ENCODE results near the gene CCDC142.
A peak's percentile ranks its signal among the peaks of the same experiment; 100 is the strongest.

CCDC142 gene

GRCh38 chr2:74510272-74510671 lies 27.5 kb upstream of the CCDC142 start:
- no peak overlapping the region for H4K8ac ChIP-seq (ENCODE audit: low read length)
- H3K4ac ChIP-seq (ENCODE audit: low read depth in 1 of 2, low read length in 2 of 2) = no peak overlapping the region
- no peak overlapping the region for H2BK5ac ChIP-seq (ENCODE audit: low read depth, low read length, poor library complexity, severe bottlenecking)
- H3K18ac ChIP-seq (ENCODE audit: low read depth in 1 of 2, low read length in 2 of 2) = no peak overlapping the region
- H2BK15ac ChIP-seq (ENCODE audit: low read depth, poor library complexity, severe bottlenecking) = no peak overlapping the region
- peaks cover 13% of the 10 kb centered on the region for H3K79me1 ChIP-seq (replicated peaks; ENCODE audit: low read length, poor library complexity, severe bottlenecking)
- peaks cover 31% of the 10 kb centered on the region for H3K4me1 ChIP-seq (ENCODE audit: control insufficient read depth, insufficient read depth, low read depth, low read length)
- H3K4me3 ChIP-seq (ENCODE audit: insufficient read depth in 1 of 2, low read depth in 1 of 2, low read length in 2 of 2) = no peak overlapping the region
- H3K9me3 ChIP-seq (ENCODE audit: control insufficient read depth, low read length) = no peaks in the 10 kb centered on the region
- no peak overlapping the region for H3K23ac ChIP-seq (ENCODE audit: low read length in 2 of 2)
- H3K36me3 ChIP-seq (ENCODE audit: control insufficient read depth in 1 of 2, insufficient read depth in 2 of 2, low read depth in 1 of 2, low read length in 2 of 2) = peaks cover 7 to 8% of the 10 kb centered on the region in 2 experiments
- H4K91ac ChIP-seq (ENCODE audit: low read length) = no peak overlapping the region
- no peak overlapping the region for H3K14ac ChIP-seq (ENCODE audit: low read length in 2 of 2)
- DNase-seq = no peak
- no peak overlapping the region for H2AFZ ChIP-seq (ENCODE audit: low read depth, low read length)
- H3K9ac ChIP-seq (ENCODE audit: low read length) = no peak overlapping the region
- no peak overlapping the region for H3K4me2 ChIP-seq (ENCODE audit: low read length, poor library complexity, severe bottlenecking)
- peaks cover 49 to 57% of the 10 kb centered on the region in 2 experiments for H3K27me3 ChIP-seq (ENCODE audit: control insufficient read depth in 1 of 2, insufficient read depth in 1 of 2, low read length in 2 of 2)
- WGBS = 84% methylated on average over 4 of the region's 4 CpGs
- H2AK5ac ChIP-seq (ENCODE audit: low read length, severe bottlenecking) = no peak overlapping the region
- H3K27ac ChIP-seq (ENCODE audit: low read length, poor library complexity, severe bottlenecking) = no peak overlapping the region
- H2BK120ac ChIP-seq (ENCODE audit: low read depth, low read length) = no peak overlapping the region
- no peak overlapping the region for H2BK12ac ChIP-seq (ENCODE audit: low read length in 2 of 2)

GRCh38 chr2:74507926-74508520 lies 25.2 kb upstream of the CCDC142 start:
- Histone ChIP-seq H3K9ac (ENCODE audit: low read length) (peak overlapping the region; percentile 96), H3K27me3 (ENCODE audit: control insufficient read depth in 1 of 2, insufficient read depth in 1 of 2, low read length in 2 of 2) (peaks cover 27 to 35% of the 10 kb centered on the region in 2 experiments), H3K36me3 (ENCODE audit: control insufficient read depth in 1 of 2, insufficient read depth in 2 of 2, low read depth in 1 of 2, low read length in 2 of 2) (peaks cover 15 to 19% of the 10 kb centered on the region in 2 experiments), H3K4me1 (ENCODE audit: control insufficient read depth, insufficient read depth, low read depth, low read length) (peaks cover 35% of the 10 kb centered on the region), H3K4ac (ENCODE audit: low read depth in 1 of 2, low read length in 2 of 2) (peak overlapping the region; percentile 84 to 95), H2BK5ac (ENCODE audit: low read depth, low read length, poor library complexity, severe bottlenecking) (peak overlapping the region; percentile 20), H3K4me3 (ENCODE audit: insufficient read depth in 1 of 2, low read depth in 1 of 2, low read length in 2 of 2) (peak overlapping the region; percentile 80 to 90), H3K23ac (ENCODE audit: low read length in 2 of 2) (peak overlapping the region in 1 of 2 experiments; percentile 49), H2AK5ac (ENCODE audit: low read length, severe bottlenecking) (peak overlapping the region; percentile 73), H3K79me1 (replicated peaks; ENCODE audit: low read length, poor library complexity, severe bottlenecking) (peaks cover 14% of the 10 kb centered on the region), H4K91ac (ENCODE audit: low read length) (peak overlapping the region; percentile 77), H2BK15ac (ENCODE audit: low read depth, poor library complexity, severe bottlenecking) (peak overlapping the region; percentile 95), H3K18ac (ENCODE audit: low read depth in 1 of 2, low read length in 2 of 2) (peak overlapping the region; percentile 66 to 92), H2BK12ac (ENCODE audit: low read length in 2 of 2) (no peak overlapping the region), H2AFZ (ENCODE audit: low read depth, low read length) (peak overlapping the region; percentile 81), H3K9me3 (ENCODE audit: control insufficient read depth, low read length) (no peaks in the 10 kb centered on the region), H2BK120ac (ENCODE audit: low read depth, low read length) (peak overlapping the region; percentile 86), H3K14ac (ENCODE audit: low read length in 2 of 2) (peak overlapping the region in 1 of 2 experiments; percentile 25), H3K4me2 (ENCODE audit: low read length, poor library complexity, severe bottlenecking) (peak overlapping the region; percentile 99), H4K8ac (ENCODE audit: low read length) (peak overlapping the region; percentile 78), H3K27ac (ENCODE audit: low read length, poor library complexity, severe bottlenecking) (peak overlapping the region; percentile 59)
- DNase-seq = peak; percentile 63
- WGBS = 5% methylated on average over 36 of the region's 38 CpGs

GRCh38 chr2:74507145-74507925 lies 24.5 kb upstream of the CCDC142 start, which contains the start of gene PCGF1:
TSS of gene PCGF1 (minus strand) at chr2:74507695. CDS start at chr2:74507668, 27 bp downstream.
- under 1% methylated on average over 51 of the region's 56 CpGs for WGBS
- Histone ChIP-seq H3K9me3 (ENCODE audit: control insufficient read depth, low read length) (no peaks in the 10 kb centered on the region), H3K27me3 (ENCODE audit: control insufficient read depth in 1 of 2, insufficient read depth in 1 of 2, low read length in 2 of 2) (peaks cover 21 to 29% of the 10 kb centered on the region in 2 experiments), H2BK12ac (ENCODE audit: low read length in 2 of 2) (peak within 1 kb of the TSS; percentile 23 to 44), H3K36me3 (ENCODE audit: control insufficient read depth in 1 of 2, insufficient read depth in 2 of 2, low read depth in 1 of 2, low read length in 2 of 2) (peaks cover 15 to 19% of the 10 kb centered on the region in 2 experiments), H3K4me1 (ENCODE audit: control insufficient read depth, insufficient read depth, low read depth, low read length) (peaks cover 41% of the 10 kb centered on the region), H2BK120ac (ENCODE audit: low read depth, low read length) (peak within 1 kb of the TSS; percentile 86), H3K4me3 (ENCODE audit: insufficient read depth in 1 of 2, low read depth in 1 of 2, low read length in 2 of 2) (peak within 1 kb of the TSS; percentile 80 to 90), H2AFZ (ENCODE audit: low read depth, low read length) (peak within 1 kb of the TSS; percentile 81), H3K79me1 (replicated peaks; ENCODE audit: low read length, poor library complexity, severe bottlenecking) (peaks cover 16% of the 10 kb centered on the region), H4K91ac (ENCODE audit: low read length) (peak within 1 kb of the TSS; percentile 100), H3K4me2 (ENCODE audit: low read length, poor library complexity, severe bottlenecking) (peak within 1 kb of the TSS; percentile 99), H4K8ac (ENCODE audit: low read length) (peak within 1 kb of the TSS; percentile 100), H3K14ac (ENCODE audit: low read length in 2 of 2) (peak within 1 kb of the TSS; percentile 25 to 90), H3K4ac (ENCODE audit: low read depth in 1 of 2, low read length in 2 of 2) (peak within 1 kb of the TSS; percentile 95 to 99), H2AK5ac (ENCODE audit: low read length, severe bottlenecking) (peak within 1 kb of the TSS; percentile 73), H3K9ac (ENCODE audit: low read length) (peak within 1 kb of the TSS; percentile 96), H2BK5ac (ENCODE audit: low read depth, low read length, poor library complexity, severe bottlenecking) (peak within 1 kb of the TSS; percentile 50), H3K27ac (ENCODE audit: low read length, poor library complexity, severe bottlenecking) (peak within 1 kb of the TSS; percentile 96), H3K18ac (ENCODE audit: low read depth in 1 of 2, low read length in 2 of 2) (peak within 1 kb of the TSS; percentile 97 to 99), H3K23ac (ENCODE audit: low read length in 2 of 2) (peak within 1 kb of the TSS; percentile 49 to 52), H2BK15ac (ENCODE audit: low read depth, poor library complexity, severe bottlenecking) (peak within 1 kb of the TSS; percentile 99)
- peak; percentile 97 for DNase-seq
